RWPE2 (cell line): ENCODE results near the gene CCDC34.

Source experiments
- ATAC-seq: fragments of 200-7000 bp; cut with Tn5 transposase; 3 replicates; pipeline ENCODE4 v1.9.1; 2021; ENCODE audit warnings: low read depth
- DNase-seq: peaks from one replicate; pipeline ENCODE4 v3.0.0-alpha.2; 2020; ENCODE audit warnings: low spot score
- H3K27ac ChIP-seq: fragments of 450-650 bp; 2 replicates; pipeline ENCODE4 v1.5.1; 2017; ENCODE audit warnings: mild to moderate bottlenecking; ENCODE audit not compliant: poor library complexity, severe bottlenecking
- H3K27me3 ChIP-seq: fragments of 250-450 bp; sonication (Bioruptor Pico); 2 replicates; pipeline ENCODE4 v1.5.1; 2021; ENCODE audit warnings: mild to moderate bottlenecking, moderate library complexity; ENCODE audit not compliant: insufficient read depth, poor library complexity, severe bottlenecking
- H3K36me3 ChIP-seq: fragments of 250-450 bp; sonication (Bioruptor Pico); 2 replicates; pipeline ENCODE4 v1.5.1; 2020; ENCODE audit warnings: low read depth, mild to moderate bottlenecking, moderate library complexity
- H3K4me1 ChIP-seq: fragments of 250-450 bp; sonication (Bioruptor Pico); 2 replicates; pipeline ENCODE4 v1.5.1; 2021; ENCODE audit warnings: mild to moderate bottlenecking, moderate library complexity; ENCODE audit not compliant: insufficient read depth, poor library complexity, severe bottlenecking
- H3K4me3 ChIP-seq: fragments of 250-450 bp; sonication (Bioruptor Pico); 2 replicates; pipeline ENCODE4 v1.5.1; 2021; ENCODE audit warnings: mild to moderate bottlenecking, moderate library complexity; ENCODE audit not compliant: severe bottlenecking
- H3K9me3 ChIP-seq: fragments of 250-450 bp; sonication (Bioruptor Pico); 2 replicates; pipeline ENCODE4 v1.5.1; 2021; ENCODE audit warnings: mild to moderate bottlenecking, moderate library complexity; ENCODE audit not compliant: severe bottlenecking
- TF ChIP-seq, protein P1 (sequence below): fragments of 450-650 bp; IDR thresholded peaks from one replicate; pipeline ENCODE4 v1.5.1; 2017; ENCODE audit warnings: mild to moderate bottlenecking, moderate library complexity; ENCODE audit not compliant: poor library complexity, severe bottlenecking

The CCDC34 gene

DNA sequence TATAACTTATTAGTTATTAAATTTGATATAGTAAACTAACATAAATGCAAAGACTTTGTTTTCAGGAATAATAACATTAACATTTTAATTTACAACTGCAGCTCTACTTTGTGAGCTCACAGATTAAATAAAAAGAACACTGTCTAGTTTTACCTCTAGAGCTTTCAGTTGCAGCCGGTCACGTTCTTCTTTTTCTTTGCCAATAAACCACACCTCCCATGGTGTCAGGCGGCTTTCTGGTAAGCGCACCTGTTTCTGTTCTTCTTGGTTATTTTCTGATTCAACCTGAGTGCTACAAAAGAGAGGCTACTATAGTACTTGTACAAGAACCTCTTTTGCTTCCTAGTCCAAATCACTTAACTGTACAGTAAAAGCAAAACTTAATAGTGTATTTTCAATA, 5.8 kb downstream of the CCDC34 start:
- H3K27ac ChIP-seq = no peak overlapping the region
- H3K4me3 ChIP-seq = no peak overlapping the region
- H3K27me3 ChIP-seq = no peaks in the 10 kb centered on the region
- ATAC-seq (no peak), DNase-seq (no peak)
- H3K36me3 ChIP-seq = no peaks in the 10 kb centered on the region
- TF ChIP-seq, protein P1, sequence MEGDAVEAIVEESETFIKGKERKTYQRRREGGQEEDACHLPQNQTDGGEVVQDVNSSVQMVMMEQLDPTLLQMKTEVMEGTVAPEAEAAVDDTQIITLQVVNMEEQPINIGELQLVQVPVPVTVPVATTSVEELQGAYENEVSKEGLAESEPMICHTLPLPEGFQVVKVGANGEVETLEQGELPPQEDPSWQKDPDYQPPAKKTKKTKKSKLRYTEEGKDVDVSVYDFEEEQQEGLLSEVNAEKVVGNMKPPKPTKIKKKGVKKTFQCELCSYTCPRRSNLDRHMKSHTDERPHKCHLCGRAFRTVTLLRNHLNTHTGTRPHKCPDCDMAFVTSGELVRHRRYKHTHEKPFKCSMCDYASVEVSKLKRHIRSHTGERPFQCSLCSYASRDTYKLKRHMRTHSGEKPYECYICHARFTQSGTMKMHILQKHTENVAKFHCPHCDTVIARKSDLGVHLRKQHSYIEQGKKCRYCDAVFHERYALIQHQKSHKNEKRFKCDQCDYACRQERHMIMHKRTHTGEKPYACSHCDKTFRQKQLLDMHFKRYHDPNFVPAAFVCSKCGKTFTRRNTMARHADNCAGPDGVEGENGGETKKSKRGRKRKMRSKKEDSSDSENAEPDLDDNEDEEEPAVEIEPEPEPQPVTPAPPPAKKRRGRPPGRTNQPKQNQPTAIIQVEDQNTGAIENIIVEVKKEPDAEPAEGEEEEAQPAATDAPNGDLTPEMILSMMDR = no peak
- no peaks in the 10 kb centered on the region for H3K9me3 ChIP-seq
- H3K4me1 ChIP-seq = no peaks in the 10 kb centered on the region

DNA sequence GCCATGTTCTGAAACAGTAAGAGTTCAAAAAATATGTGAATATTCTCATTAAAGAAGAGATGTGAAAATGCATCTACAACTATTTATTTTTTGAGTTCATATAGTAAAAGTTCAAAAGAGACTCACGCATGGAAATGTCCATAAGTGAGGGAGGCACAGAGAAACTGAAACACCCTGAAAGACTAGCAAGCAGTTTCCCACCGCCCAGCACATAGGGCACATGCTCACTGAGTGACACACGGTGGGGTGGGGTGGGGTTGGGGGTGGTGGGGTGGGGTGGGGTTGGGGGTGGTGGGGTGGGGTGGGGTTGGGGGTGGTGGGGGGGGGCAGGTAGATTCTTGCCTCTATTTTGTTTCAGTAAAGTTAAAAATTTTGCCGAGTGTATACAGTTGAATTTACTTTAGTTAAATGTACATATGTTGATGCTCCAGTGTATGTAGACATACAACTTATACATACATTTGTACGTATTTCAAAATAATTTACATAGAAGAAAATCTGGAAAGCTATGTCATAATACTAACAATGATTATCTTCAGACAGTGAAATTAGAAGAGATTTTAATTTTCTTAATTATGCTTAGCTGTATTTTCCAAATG, 6.3 kb downstream of the CCDC34 start:
- TF ChIP-seq, protein P1 = no peak
- Histone ChIP-seq H3K4me3 (no peak overlapping the region), H3K36me3 (no peaks in the 10 kb centered on the region), H3K27ac (no peak overlapping the region), H3K4me1 (no peaks in the 10 kb centered on the region), H3K27me3 (no peaks in the 10 kb centered on the region), H3K9me3 (no peaks in the 10 kb centered on the region)
- DNase-seq = no peak
- no peak for ATAC-seq

DNA sequence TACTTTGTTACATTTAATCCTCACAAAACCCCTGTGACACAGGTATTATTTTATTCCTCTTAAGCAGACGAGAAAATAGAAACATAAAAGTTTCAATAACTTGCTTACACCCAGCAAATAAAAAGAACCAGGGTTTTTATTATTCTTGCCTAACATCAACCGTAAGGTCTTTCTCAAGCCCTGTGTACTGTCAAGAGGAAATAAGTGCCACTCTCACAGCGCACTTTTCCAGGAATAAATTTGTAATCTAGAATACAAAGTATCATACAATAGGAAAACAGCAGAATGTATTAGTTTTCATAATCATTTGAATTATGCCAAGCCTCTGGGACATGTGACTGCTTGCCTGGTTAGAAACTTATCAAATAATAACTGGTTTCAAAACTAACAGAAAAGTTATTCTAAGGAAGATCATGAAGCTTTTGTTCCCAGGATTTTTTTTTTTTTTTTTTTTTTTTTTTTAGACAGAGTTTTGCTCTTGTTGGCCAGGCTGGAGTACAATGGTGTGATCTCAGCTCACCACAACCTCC, 7.4 kb downstream of the CCDC34 start:
- TF ChIP-seq, protein P1 = no peak
- no peak for ATAC-seq
- no peak overlapping the region for H3K27ac ChIP-seq

DNA sequence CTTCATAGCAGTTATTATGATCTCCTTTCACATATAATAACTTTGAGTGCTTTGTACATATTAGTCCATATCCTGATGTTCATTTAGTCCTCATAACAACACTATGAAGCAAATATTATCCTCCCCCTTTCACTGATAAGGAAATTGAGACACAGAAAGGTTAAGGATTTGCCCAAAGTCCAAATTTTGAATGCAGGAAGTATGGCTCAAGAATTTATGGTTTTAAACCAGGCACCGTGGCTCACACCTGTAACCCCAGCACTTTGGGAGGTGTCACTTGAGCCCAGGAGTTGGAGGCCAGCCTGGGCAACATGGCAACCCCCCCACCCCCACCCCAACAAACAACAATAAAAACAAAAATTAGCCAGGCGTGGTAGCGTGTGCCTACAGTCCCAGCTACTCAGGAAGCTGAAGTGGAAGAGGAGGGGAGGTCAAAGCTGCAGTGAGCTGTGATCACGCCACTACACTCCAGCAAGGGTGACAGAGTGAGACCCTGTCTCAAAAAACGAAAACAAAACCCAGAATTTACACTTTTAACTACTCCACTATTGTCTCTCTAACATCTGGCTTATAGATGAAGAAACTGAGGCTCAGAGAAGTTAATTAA, 8.6 kb downstream of the CCDC34 start:
- Histone ChIP-seq H3K36me3 (no peaks in the 10 kb centered on the region; the same call in 1 of the 2 replicates), H3K27ac (no peak overlapping the region)

More for the DNA sequence above, 7.4 kb downstream of the CCDC34 start:
- DNase-seq = no peak
- no peaks in the 10 kb centered on the region for H3K27me3 ChIP-seq
- H3K36me3 ChIP-seq = no peaks in the 10 kb centered on the region
- no peaks in the 10 kb centered on the region for H3K9me3 ChIP-seq
- H3K4me3 ChIP-seq = no peak overlapping the region
- H3K4me1 ChIP-seq = no peaks in the 10 kb centered on the region

More for the DNA sequence above, 8.6 kb downstream of the CCDC34 start:
- DNase-seq (no peak), ATAC-seq (no peak)
- TF ChIP-seq, protein P1 = no peak
- Histone ChIP-seq H3K4me3 (no peak overlapping the region), H3K9me3 (no peaks in the 10 kb centered on the region), H3K4me1 (no peaks in the 10 kb centered on the region), H3K27me3 (no peaks in the 10 kb centered on the region)
